Stimulated activated CD4-positive, alpha-beta T cell treated with anti-CD3 and anti-CD28 coated beads, TNF-alpha, amount 100 ng/mL, for 1 hour (primary cell): Measurements from ENCODE around the gene BMP6.

ENCODE experiments used
- DNase-seq, 3 donors: peaks; one replicate each; pipeline ENCODE4 v3.0.0-alpha.2; 2020; ENCODE audit warnings: low read depth in 3 of 3, low spot score in 1 of 3

The BMP6 gene

DNA sequence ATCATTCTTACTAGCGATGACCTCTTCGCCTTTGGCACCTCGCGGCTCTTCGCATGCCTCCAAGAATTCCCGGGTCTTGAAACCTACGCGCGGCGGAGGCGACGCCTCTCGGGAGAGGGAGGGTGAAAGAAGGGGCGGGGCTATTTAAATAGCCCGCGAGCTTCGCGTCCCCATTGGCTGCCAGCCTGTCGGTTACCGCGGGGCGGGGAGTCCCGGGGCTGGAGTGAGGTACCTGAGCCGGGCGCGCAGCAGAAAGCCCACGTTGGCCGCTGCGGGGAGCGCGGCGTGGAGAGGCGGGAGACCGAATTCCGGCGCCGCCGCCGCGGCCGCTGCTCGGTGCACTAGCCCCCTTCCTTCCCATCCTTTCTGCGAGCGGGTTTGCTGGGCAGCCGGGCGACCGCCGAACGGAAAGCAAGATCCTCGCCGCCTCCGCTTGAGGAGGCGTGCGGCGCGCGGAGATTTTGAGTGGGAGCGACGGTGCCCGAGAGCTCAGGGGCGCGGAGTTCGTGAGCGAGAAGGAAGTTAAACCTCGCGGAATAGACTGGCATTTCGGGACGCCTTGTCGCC, at the start of gene BMP6:
Gene BMP6, plus strand, starts transcription at position 251 of the 567 bp plus-strand sequence. CDS start 857 bp downstream, outside the sequence.
- no peak for DNase-seq

DNA sequence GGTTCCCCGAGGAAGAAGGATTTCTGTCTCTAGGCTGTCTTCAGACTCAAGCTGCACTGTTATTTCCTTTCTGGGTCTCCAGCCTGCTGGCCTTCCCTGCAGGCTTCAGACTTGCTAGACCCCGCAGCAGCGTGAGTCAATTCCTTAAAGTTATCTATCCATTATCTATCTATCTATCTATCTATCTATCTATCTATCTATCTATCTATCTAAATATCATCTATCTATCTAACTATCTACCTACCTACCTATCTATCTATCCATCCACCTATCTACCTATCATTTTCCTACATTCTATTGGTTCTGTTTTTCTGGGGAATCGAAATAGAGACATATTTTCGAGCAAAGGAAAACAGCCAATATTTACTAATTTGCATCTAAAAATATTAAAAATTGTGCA, 48.7 kb upstream of the BMP6 start:
- no peak for DNase-seq

DNA sequence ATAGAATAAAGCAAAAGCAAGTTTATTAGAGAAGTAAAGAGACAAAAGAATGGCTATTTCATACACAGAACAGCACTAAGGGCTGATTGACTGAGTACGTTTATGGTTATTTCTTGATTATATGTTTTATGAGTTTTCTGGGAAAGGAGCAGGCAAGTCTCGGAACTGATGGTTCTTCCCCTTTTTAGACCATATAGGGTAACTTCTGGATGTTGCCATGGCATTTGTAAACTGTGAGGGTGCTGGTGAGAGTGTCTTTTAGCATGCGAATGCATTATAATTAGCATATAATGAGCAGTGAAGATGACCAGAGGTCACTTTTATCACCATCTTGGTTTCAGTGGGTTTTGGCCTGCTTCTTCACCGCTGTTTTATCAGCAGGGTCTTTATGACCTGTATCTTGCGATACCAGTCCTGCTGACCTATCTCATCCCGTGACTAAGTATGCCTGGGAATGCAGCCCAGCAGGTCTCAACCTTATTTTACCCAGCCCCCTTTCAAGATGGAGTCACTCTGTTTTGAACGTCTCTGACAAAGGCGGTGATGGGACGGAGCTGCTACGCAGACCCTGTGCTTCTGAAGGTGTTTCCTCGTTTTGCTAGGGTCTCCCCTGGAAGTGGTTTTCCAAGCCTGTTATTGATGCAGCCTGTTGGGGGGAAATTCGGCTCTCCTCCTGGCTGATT, 45.4 kb upstream of the BMP6 start:
- DNase-seq: no peak

DNA sequence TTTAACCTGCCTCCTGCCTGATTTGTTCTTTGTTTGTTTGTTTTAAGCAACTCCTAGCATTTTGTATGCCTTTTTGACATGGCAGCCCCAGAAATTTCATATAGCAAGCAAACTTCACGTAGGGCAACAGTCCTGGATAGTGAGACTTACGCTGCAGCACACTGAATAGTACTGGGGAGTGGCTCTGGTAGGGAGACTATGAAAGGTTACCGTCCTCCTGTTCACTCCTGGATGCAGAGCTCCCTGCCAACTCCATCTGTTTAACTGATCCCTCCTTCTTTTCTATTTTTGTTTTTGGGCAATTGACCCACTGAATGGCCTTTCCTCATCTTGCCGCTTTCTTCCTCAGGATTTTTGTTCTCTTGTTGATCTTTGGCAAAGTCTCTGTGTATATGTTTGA, 44.5 kb upstream of the BMP6 start:
- no peak for DNase-seq

DNA sequence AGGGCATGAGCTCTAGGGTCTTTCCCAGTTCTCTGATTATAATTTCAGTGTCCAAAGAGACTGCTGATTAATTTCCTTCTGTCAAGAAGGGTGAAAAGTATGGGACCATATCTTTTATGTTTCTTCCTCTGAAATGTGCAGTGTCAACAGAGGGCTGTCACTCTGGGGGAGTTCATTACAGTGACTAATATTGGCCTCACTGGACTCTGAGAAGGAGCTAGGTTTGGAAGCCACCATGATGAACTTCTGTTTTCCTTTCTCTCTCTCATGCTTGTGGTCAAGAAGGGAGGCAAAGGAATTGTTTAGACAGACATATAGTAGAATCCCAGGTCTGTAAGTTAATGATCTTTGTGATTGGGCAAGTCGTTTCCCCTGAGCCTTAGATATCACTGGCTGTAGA, 41.8 kb upstream of the BMP6 start:
- DNase-seq: no peak

DNA sequence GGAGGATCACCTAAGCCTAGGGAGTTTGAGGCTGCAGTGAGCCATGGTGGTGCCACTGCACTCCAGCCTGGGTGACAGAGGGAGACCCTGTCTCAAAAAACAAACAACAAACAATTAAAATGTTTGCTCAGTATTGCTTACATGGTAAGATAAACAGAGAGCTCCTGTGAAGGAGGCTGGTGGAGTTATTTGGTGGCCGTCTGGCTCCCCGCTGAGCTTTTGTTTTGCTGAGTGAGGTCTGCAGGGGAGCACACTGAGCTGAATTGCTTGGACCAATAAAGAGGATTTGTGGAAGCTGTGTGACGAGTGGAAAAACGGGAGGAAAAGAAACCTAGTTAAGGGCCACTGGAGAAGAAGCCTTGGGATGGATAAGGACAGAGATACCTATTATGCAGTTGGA, 41.1 kb upstream of the BMP6 start:
- no peak for DNase-seq

DNA sequence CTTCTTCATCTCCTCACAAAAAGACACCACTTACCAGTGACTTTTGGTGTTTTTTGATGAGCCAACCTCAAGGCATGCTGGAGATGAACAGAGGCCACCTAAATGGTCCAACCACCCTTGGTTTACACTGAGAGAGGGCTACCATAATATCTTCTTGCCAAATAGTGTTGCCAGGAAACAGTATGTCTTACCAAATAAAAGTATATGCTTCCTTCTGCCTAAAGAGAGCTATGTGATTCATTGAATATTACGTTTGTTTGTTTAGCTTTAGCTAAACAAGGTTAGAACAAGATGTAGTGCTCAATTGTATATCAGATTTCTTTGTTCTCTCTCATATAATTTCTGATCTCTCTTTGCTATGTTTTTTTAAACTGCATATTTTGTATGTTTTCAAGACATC, 40.6 kb upstream of the BMP6 start:
- DNase-seq: no peak

DNA sequence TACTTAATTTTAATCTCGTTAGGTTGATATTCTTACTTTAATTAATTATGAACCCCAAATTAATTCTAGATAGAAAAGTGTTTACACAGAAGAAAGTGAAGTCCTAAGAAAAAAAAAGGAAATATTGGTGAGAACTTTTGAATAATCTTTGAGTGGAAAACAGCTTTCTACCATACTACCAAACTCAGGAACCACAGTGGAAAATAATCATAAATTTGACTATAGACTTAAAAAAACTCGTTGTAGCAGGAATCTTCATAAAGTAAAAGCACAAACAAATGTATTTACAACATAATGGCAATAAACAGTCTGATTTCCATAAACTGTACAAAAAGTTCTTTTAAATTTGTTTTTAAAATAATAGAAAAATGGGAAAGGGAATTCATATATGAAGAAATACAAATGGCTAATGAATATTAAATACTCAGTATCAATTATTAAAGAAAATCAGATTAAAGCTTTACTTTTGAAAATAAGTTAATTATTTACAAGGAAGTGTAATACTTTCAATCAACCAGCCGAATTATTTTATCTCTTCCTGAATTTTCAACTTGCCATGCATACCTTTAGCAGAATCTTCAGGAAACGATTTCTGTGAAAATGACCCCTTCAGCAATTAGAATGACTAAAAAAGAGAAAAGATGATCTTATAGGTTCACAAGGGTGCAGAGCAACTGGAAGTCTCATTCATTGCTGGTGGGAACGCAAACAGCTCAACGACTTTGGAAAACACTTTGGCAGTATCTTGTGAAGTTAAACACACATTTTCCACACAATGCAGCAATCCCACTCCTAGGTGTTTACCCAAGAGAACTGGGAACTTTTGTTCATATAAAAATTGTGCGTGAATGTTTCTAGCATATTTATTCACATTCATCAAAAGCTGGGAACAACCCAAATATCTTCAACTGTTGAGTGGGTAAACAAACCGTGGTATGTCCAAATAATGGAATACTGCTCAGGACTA, 38.5 kb upstream of the BMP6 start:
- DNase-seq: no peak

DNA sequence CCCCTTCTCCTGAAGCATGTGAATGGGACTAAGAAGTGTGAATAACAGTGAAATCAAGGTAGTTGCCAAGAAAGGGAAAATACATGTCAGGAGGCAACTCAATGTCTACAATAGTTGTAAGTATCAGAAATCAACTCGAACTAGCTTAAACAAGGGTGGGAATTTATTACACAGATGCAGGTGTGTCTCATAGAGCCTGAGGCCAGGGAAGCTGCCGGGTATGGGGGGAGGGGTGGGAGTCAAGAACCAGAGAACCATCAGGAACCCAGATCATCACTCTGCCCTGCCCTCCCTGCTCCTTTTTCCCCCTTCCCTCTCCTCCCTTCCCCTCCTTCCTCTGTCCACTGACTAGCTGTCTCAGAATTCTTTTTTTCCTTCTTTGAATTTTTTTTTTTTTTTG, 34.9 kb upstream of the BMP6 start:
- DNase-seq: no peak

DNA sequence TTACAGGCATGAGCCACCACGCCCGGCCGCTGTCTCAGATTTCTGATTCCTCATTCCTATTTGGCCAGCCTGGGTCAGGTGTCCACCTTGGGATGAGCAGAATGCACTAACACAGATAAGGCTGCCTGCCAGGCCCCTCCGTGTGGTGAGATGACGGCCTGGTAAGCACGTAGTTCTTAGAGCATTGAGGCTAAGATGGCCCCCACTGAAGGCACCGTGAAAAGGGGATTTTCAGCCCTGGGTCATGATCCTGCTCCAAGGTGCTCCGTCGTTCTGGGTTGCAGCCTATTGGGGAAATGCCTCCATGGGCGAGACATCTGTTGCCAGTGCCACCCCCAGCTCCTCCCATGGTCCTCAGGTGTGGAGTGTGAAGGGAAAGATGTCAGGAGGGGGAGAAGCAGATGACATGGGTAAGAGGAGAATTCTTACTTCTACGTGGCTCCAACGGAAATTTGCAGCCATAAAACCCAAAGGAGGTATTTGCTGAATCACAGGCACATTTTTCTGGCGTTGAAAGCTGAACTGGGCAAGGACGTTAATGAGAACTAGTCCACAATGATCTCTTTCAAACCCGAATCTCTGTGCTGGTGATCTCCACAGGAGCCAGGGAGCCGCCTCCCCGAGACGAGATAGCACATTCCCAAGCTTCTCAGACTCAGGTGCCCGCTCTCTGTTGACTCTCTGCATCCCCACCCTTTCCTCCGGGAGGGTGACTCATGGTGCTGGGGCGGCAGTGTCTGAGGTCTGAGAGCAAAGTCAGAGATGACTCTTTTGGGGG, 34.0 kb upstream of the BMP6 start:
- no peak for DNase-seq

DNA sequence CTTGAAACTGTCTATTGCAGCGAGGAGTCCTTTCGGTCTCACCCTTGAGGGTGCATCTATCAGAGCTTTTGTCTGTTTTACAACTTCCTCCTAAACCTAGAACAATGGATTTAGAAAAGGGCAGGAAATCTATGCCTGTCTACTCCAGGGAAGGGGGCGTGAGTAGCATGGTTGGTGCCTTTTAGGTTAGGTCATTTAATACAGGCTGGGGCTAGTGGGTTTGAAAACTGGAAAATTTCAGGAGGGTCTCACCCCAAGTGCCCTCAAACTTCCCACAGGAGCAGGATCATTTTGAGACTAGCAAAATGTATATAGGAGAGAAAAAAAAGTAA, 33.5 kb upstream of the BMP6 start:
- no peak for DNase-seq

DNA sequence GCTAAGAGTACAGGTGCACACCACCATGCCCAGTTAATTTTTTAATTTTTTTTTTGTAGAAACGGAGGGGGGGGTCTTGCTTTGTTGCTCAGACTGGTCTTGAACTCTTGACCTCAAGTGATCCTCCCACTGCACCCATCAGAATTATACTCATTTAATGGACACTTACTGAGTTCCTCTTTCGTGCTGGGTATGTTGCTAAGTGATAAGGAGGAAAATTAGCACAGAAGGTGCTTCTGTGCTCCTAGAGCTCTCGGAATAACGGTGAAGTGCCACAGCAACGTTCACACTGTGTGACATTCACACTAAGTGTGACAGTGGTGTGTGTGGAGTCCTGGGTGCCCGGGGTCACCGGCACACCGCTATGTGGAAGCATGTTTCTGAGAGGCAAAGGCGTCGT, 32.1 kb upstream of the BMP6 start:
- DNase-seq: no peak

DNA sequence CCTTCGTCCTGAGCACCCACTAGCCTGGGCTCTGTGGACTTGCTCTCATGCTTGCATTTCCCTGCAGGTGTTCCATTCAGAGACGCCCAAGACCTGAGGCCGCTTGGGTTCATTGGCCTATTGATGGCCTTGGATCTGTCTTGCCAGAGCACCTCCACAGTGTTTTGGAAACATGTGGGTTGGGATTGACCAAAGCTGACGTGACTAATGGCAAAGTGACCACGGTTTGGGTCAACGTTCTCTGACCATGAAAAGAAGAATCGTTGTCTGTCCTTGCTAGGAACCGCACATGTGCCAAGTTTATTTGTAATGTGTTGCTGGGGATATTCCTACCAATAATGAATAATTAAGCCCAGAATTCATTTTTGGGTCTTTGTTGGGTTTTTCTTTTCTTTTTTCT, 29.8 kb upstream of the BMP6 start:
- DNase-seq: no peak

DNA sequence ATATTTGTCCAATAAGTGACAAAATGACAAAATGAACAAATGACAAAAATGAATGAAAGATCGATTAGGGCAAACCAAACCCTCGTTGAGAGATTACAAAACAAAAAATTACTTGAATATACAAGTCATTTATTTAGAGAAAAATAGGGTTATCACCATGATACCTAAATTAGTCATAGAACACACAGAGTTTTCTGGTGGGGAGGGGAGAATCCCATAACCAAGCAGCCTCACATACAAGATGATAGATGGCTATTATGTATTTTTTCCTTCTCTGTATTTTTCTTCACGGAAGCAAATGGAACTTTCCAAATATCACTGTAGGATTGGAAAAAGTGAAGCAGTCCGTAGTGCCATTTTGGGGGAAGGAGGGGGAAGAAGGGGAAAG, 28.5 kb upstream of the BMP6 start:
- no peak for DNase-seq

DNA sequence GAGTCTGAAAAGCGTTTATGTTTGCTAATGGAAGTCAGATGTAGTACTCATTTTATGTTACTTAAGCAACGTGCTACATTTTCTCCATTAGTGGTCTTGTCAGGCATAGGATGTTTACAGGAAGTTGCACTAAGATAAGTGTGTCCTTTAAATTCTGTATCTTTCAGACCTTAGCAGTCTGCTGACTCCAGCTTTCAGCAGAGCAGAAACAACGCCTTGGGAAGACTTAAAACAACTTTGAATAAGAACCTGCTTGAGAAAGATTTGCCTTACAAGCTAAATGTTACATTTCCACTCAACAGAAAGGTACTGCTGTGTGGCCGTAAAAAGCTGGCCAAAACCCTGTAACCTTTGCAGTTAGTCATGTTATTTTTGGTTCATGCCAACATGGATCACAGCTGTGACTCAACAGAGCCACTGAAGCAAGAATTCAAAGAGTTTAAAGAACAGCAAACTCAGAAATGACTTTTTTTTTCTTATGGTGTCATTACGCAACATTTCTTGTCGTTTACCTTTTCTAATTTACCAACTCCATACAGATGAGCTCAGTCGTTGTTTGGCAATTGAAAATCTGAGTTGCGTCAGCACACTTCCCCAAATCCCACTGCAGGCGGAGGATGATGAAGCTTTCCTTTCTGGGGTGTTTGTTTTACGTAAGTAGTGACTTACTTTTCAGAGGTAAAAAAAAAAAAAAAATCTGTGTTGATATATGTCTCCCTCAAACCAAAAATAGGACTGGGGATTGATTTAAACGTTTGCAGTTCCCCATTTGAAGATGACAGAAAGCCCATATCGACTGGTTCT, 27.9 kb upstream of the BMP6 start:
- no peak for DNase-seq

DNA sequence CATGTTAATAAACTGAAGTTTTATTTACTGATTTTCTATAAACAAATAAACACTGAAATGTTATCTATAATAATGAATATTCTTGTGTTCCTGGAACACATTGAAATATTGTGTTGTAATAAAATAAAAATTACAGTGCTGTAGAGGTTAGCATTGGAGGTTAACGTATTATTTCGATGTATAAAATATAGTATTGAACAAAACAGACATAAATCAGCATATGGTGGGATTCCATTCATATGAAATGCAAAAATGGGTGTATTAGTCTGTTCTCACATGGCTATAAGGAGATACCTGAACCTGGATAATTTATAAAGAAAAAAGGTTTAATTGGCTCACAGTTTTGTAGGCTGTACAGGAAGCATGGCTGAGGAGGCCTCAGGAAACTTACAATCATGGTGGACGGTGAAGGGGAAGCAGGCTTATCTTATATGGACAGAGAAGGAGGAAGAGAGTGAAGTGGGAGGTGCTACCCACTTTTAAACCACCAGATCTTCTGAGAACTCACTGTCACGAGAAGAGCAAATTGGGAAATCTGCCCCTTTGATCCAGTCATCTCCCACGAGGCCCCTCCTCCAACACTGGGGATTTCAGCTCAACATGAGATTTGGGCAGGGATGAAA, 24.6 kb upstream of the BMP6 start:
- no peak for DNase-seq

DNA sequence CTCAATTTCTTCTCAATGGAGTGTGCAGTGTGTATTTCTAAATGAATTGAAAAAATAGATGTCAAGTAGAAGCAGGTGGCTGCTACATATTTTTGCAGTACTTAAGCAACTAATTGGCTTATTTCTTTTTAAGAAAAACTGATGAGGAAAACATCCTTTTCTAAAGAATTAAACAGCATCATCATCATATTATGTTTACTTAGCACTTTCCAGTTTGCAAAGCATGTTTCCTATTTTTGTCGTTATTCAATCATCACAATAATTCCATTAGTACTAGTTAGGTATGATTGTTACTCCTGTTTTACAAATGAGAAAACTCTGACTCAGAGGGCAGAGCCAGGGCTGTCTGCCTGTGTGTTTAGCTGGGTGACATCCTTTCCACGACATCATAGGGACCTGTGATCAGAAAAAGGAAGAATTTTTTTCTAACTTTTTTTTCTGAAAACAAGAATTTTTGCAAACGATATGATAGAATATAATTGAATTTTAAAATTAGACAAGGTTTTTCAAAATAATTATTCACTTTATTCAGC, 22.7 kb upstream of the BMP6 start:
- DNase-seq: no peak

DNA sequence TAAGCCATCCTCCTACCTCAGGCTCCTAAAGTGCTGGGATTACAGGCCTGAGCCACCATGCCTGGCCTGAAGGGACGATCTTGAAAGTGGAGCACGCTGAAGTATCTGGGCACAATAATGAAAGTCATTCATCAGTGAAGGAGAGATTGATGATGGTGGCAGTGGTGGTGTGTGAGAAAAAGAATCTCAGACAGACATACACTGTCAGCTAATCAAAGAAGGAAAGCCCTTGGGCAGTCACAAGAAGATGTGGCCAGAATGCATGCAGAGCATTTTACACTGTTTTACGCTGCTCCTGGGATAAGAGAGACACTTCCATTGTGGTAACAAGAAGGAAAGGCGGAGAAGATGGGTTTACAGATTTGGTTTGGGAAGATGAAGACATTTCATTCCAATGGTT, 20.4 kb upstream of the BMP6 start:
- DNase-seq: no peak

DNA sequence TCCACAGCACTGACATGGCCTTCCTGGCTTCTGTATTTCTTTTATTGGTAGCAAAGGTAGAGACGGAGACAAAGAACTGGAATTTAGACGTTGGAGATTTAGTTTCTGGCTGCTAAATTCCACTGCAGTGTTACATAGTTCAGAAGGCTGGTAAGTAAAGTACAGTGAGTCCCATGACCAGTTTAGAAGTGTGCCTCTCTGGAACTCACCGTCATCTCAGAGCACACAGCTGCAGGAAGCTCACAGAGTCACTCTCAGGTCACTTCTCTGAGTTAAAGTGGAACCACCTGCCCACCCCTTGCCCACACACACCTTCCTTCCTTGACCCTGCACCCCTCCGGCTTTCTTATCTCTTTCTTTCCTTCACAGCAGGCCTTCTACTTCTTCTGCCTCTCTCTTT, 19.6 kb upstream of the BMP6 start:
- DNase-seq: no peak

DNA sequence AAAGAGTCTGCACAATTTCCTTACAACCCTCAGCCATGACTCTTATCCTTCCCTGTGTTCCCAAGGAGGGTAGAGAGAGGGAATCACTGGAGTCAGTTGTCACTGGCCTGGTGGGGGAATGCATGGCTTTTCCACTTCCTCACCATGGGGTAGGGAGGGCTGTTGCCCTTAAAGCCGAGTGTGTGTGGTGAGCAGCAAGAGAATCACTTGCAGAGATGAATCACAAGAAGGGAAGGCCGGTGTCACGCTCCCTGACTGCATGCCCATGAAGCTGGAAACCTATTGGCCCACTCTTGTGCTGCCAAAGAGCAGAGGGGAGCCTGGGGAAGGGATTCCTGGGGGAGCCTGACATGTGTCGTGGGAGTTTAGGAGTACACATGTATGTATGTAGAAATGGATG, 18.1 kb upstream of the BMP6 start:
- no peak for DNase-seq
